Panc1 (cell line): ENCODE data around the gene CBX4. TPM values are rescaled to one million over a fixed set of nuclear protein-coding genes. Genes with fewer than 3 reads are reported as not detected.

Experiments
- ATAC-seq: fragments of 200-7000 bp; cut with Tn5 transposase; 2 replicates; pipeline ENCODE4 v1.9.1; 2020; ENCODE audit warnings: mild to moderate bottlenecking, moderate library complexity
- BruUV-seq: library from RNA; stranded (reverse); fragments of 400-500 nt; replicated peaks from 2 replicates; lab custom pipeline; 2021; lab: Mats Ljungman, UMichigan
- CTCF ChIA-PET: fragments of 300-600 bp; sonication (Branson Sonifier 250); formaldehyde crosslinking; loops from one replicate; lab custom pipeline; 2022; ENCODE audit warnings: antibody characterized with exemption; lab: Charles Lee
- POLR2A ChIA-PET: fragments of 300-600 bp; sonication (Branson Sonifier 250); formaldehyde crosslinking; loops from one replicate; lab custom pipeline; 2022; ENCODE audit warnings: antibody characterized with exemption; lab: Charles Lee
- DNase-seq: peaks from one replicate; pipeline ENCODE4 v3.0.0-alpha.2; 2010; ENCODE audit warnings: low read depth, low spot score
- H3K27ac ChIP-seq: 2 replicates; pipeline ENCODE4 v1.5.1; 2011; ENCODE audit warnings: mild to moderate bottlenecking, low read length, inconsistent platforms
- H3K27me3 ChIP-seq: fragments of 200-500 bp; sonication (Bioruptor generic); 2 replicates; pipeline ENCODE4 v1.6.0; 2014; ENCODE audit warnings: low read length, inconsistent platforms; ENCODE audit not compliant: control insufficient read depth, insufficient read depth
- H3K36me3 ChIP-seq: fragments of 200-500 bp; sonication (Bioruptor generic); 2 replicates; pipeline ENCODE4 v1.5.1; 2014; ENCODE audit warnings: inconsistent platforms, mild to moderate bottlenecking, low read length, moderate library complexity; ENCODE audit not compliant: control insufficient read depth, insufficient read depth
- H3K4me1 ChIP-seq: 2 replicates; pipeline ENCODE4 v1.5.1; 2011; ENCODE audit warnings: inconsistent platforms, mild to moderate bottlenecking, low read length, moderate library complexity; ENCODE audit not compliant: control insufficient read depth, insufficient read depth
- H3K4me3 ChIP-seq, 2 experiments: 2 replicates each; pipeline ENCODE4 v1.5.1; 2011 to 2012; ENCODE audit warnings: low read depth in 2 of 2, low read length in 2 of 2, mild to moderate bottlenecking in 2 of 2, inconsistent platforms in 1 of 2, moderate library complexity in 1 of 2
- H3K9me3 ChIP-seq: fragments of 200-500 bp; sonication (Bioruptor generic); 2 replicates; pipeline ENCODE4 v1.5.1; 2014; ENCODE audit warnings: low read depth, mild to moderate bottlenecking, inconsistent platforms, low read length, moderate library complexity; ENCODE audit not compliant: control insufficient read depth, insufficient read depth
- CTCF ChIP-seq: fragments of 450-650 bp; IDR thresholded peaks from 2 replicates; pipeline ENCODE4 v1.5.1; 2017; ENCODE audit warnings: mild to moderate bottlenecking
- POLR2AphosphoS5 ChIP-seq: IDR thresholded peaks from 2 replicates; pipeline ENCODE4 v1.6.1; 2012; ENCODE audit warnings: mild to moderate bottlenecking, low read depth, low read length, moderate library complexity
- SIN3A ChIP-seq: IDR thresholded peaks from 2 replicates; pipeline ENCODE4 v1.6.1; 2012; ENCODE audit warnings: low read depth, mild to moderate bottlenecking, low read length, moderate library complexity, borderline replicate concordance; ENCODE audit not compliant: insufficient read depth
- TCF7L2 ChIP-seq: IDR thresholded peaks from 2 replicates; pipeline ENCODE4 v1.6.1; 2011; ENCODE audit warnings: mild to moderate bottlenecking, low read depth, low read length, inconsistent platforms
- in situ Hi-C: cut with HindIII; loops from 2 replicates; pipeline ENCODE4 v1.10.0; 2016; ENCODE audit warnings: low sequenced_read_pairs, low pct_unique_long_range_greater_than_20kb
- intact Hi-C: fragments of 100-400 bp; cut with micrococcal nuclease; formaldehyde crosslinking; loops from one replicate; pipeline ENCODE4 v1.10.0; 2022; ENCODE audit not compliant: unreplicated experiment
- total RNA-seq: library from RNA; stranded (reverse); gene quantifications from one replicate; pipeline ENCODE4 v1.2.1, GENCODE V29; 2021; ENCODE audit not compliant: unreplicated experiment
- TF ChIP-seq, protein P1 (sequence below), 2 experiments: IDR thresholded peaks; 2 replicates each; pipeline ENCODE4 v1.6.1; 2011 to 2012; ENCODE audit warnings: low read depth in 2 of 2, control low read depth in 1 of 2, low read length in 1 of 2, mild to moderate bottlenecking in 1 of 2, moderate library complexity in 1 of 2; ENCODE audit not compliant: insufficient read depth in 1 of 2

Gene CBX4
- total RNA-seq, 1 experiment from 2014 or later: 48.6 TPM

- DNase-seq: no peak
- CTCF ChIA-PET: interaction anchor here (0.7 kb wide), 1 partner anchor 59 kb away, joined by 3 read pairs; no protein-coding TSS in a partner anchor
- no TSS peak for BruUV-seq
- no peaks in the 10 kb centered on the region for H3K27me3 ChIP-seq
- H3K4me3 ChIP-seq: no peak overlapping the region
- H3K9me3 ChIP-seq: no peaks in the 10 kb centered on the region
- POLR2A ChIA-PET: interaction anchor here (0.5 kb wide), 1 partner anchor 68 kb away, joined by 5 read pairs; no protein-coding TSS in a partner anchor
- intact Hi-C loops: no loop called here
- in situ Hi-C loops: no loop called here
- no peak for ATAC-seq
- H3K4me1 ChIP-seq: peaks cover 19% of the 10 kb centered on the region
- H3K27ac ChIP-seq: peak overlapping the region; percentile 65
- TF ChIP-seq, protein P1, sequence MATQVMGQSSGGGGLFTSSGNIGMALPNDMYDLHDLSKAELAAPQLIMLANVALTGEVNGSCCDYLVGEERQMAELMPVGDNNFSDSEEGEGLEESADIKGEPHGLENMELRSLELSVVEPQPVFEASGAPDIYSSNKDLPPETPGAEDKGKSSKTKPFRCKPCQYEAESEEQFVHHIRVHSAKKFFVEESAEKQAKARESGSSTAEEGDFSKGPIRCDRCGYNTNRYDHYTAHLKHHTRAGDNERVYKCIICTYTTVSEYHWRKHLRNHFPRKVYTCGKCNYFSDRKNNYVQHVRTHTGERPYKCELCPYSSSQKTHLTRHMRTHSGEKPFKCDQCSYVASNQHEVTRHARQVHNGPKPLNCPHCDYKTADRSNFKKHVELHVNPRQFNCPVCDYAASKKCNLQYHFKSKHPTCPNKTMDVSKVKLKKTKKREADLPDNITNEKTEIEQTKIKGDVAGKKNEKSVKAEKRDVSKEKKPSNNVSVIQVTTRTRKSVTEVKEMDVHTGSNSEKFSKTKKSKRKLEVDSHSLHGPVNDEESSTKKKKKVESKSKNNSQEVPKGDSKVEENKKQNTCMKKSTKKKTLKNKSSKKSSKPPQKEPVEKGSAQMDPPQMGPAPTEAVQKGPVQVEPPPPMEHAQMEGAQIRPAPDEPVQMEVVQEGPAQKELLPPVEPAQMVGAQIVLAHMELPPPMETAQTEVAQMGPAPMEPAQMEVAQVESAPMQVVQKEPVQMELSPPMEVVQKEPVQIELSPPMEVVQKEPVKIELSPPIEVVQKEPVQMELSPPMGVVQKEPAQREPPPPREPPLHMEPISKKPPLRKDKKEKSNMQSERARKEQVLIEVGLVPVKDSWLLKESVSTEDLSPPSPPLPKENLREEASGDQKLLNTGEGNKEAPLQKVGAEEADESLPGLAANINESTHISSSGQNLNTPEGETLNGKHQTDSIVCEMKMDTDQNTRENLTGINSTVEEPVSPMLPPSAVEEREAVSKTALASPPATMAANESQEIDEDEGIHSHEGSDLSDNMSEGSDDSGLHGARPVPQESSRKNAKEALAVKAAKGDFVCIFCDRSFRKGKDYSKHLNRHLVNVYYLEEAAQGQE (IDR thresholded peaks at IDR 0.05; ENCODE audit: insufficient read depth in 1 of 2, low read depth in 2 of 2, low read length in 1 of 2): no peak
- TF ChIP-seq POLR2AphosphoS5: no peak
- no peak for TF ChIP-seq TCF7L2
- TF ChIP-seq SIN3A: no peak
- TF ChIP-seq CTCF: no peak
- no peaks in the 10 kb centered on the region for H3K36me3 ChIP-seq
These were observed 24.9 kb downstream of the CBX4 start for GRCh38 chr17:79814127-79814973.

GRCh38 chr17:79813297-79814126, 25.7 kb downstream of the CBX4 start:
- no TSS peak for BruUV-seq
- no peaks in the 10 kb centered on the region for H3K36me3 ChIP-seq
- ChIA-PET CTCF (interaction anchor here (2.1 to 3.3 kb wide), 2 partner anchors 19 to 22 kb away, joined by 6 to 21 read pairs; no protein-coding TSS in a partner anchor), POLR2A (interaction anchor here (0.5 kb wide), 1 partner anchor 67 kb away, joined by 5 read pairs; no protein-coding TSS in a partner anchor)
- no peak for ATAC-seq
- TF ChIP-seq CTCF (no peak), TCF7L2 (no peak), SIN3A (no peak)
- no peak for DNase-seq
- intact Hi-C loops: no loop called here
- H3K9me3 ChIP-seq: no peaks in the 10 kb centered on the region
- peak overlapping the region; percentile 59; the same call in 1 of the 2 replicates for H3K27ac ChIP-seq
- H3K4me3 ChIP-seq: peak overlapping the region; percentile 43 to 46; a peak in 3 of 4 replicates
- in situ Hi-C loops: no loop called here
- H3K4me1 ChIP-seq: peaks cover 28% of the 10 kb centered on the region
- H3K27me3 ChIP-seq: no peaks in the 10 kb centered on the region
